ENCODE measurements around the gene CACNA1D.

DNA sequence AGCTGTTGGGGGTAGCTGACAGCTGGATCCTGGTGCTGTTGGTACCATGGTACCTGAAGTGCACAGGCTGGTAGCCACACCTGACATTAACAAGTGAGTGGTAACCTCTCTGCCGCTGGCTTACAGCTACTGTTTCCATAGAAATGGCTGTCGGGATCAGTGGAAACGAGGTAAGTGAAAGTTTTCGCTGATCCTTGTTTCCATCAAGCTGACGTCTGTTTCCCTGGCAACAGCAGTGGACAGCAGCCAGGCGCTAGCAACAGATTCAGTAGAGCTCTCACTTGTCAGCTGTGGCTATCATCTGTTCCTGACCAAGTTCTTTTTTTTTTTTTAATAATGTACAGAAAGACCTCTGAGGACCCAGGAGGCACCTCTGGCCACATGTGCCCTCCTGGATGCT lies 185.6 kb downstream of the CACNA1D start:
- TF ChIP-seq, protein P1, sequence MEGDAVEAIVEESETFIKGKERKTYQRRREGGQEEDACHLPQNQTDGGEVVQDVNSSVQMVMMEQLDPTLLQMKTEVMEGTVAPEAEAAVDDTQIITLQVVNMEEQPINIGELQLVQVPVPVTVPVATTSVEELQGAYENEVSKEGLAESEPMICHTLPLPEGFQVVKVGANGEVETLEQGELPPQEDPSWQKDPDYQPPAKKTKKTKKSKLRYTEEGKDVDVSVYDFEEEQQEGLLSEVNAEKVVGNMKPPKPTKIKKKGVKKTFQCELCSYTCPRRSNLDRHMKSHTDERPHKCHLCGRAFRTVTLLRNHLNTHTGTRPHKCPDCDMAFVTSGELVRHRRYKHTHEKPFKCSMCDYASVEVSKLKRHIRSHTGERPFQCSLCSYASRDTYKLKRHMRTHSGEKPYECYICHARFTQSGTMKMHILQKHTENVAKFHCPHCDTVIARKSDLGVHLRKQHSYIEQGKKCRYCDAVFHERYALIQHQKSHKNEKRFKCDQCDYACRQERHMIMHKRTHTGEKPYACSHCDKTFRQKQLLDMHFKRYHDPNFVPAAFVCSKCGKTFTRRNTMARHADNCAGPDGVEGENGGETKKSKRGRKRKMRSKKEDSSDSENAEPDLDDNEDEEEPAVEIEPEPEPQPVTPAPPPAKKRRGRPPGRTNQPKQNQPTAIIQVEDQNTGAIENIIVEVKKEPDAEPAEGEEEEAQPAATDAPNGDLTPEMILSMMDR (conservative IDR thresholded peaks at IDR 0.05; ENCODE audit: low read depth, low read length): no peak
- TF ChIP-seq EZH2 (IDR thresholded peaks at IDR 0.05; ENCODE audit: borderline replicate concordance, low read depth, low read length, poor library complexity, severe bottlenecking): no peak

Data from A673 (cell line).